ENCODE results near the gene WDR88. TPM values are rescaled to one million over a fixed set of nuclear protein-coding genes. Genes with fewer than 3 reads are reported as not detected.

Gene WDR88
- total and polyA plus RNA-seq, 2 donors from 2014 or later, result not detected

DNA sequence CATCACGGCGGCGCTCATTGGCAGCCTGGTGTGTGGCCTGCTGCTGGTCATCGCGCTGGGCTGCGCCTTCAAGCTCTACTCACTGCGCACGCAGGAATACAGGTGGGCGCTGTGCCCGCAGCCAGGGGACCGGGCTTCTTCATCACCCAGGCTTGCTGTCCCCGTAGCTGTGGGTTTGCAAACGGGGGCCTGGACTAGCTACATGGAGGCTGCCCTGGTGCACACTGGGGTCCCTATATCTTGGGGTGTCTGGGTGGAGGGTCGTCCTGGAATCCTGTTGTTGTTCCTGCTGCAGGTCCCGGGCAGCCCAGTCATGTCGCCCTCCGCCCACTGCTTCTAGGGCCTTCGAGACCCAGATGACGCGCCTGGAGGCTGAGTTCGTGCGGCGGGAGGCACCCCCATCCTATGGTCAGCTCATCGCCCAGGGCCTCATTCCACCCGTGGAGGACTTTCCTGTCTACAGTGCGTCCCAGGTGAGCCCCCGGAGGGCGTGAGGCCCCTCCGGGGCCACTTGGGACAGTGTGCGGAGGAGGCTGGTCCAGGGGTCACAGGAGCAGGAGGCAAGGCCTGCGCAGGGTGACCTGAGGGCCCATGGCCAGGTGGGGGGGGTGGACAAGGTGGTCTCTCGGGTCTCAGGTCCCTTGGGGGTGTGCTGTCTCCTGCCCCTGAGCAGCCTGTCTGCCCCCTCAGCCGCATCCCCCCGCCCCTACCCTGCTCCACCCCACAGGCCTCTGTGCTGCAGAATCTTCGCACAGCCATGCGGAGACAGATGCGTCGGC, 74.5 kb downstream of the WDR88 start:
- DNase-seq (peak in 1 of 5 donors; percentile 64), FAIRE-seq (no peak)
- H3K27me3 ChIP-seq (ENCODE audit: control insufficient read depth, insufficient read depth, low read length), result no peaks in the 10 kb centered on the region
- H3K4me1 ChIP-seq (ENCODE audit: control insufficient read depth in 2 of 3, insufficient read depth in 2 of 3, low read depth in 1 of 3, low read length in 3 of 3), result peaks cover 0 to 4% (median 0%) of the 10 kb centered on the region in 3 donors
- intact Hi-C loops (cut with DNase I), result no loop called here
- H3K36me3 ChIP-seq (ENCODE audit: control insufficient read depth in 2 of 3, insufficient read depth in 3 of 3, low read length in 3 of 3), result peaks cover 0 to 5% (median 4%) of the 10 kb centered on the region in 3 donors
- H3K9ac ChIP-seq (ENCODE audit: low read length in 3 of 3), result no peak overlapping the region
- TF ChIP-seq CTCF (IDR thresholded peaks at IDR 0.05; ENCODE audit: borderline replicate concordance, extremely low read depth, insufficient read depth), result no peak
- no peak overlapping the region for H3K4me3 ChIP-seq (ENCODE audit: low read length in 3 of 3)
- no peak overlapping the region for H3K27ac ChIP-seq (ENCODE audit: low read depth in 2 of 2, low read length in 2 of 2)
- H3K9me3 ChIP-seq (ENCODE audit: control insufficient read depth in 2 of 3, insufficient read depth in 1 of 3, low read length in 3 of 3), result no peaks in the 10 kb centered on the region

GRCh38 chr19:33207040-33207620, 75.2 kb downstream of the WDR88 start:
- Histone ChIP-seq H3K36me3 (ENCODE audit: control insufficient read depth in 2 of 3, insufficient read depth in 3 of 3, low read length in 3 of 3) (peaks cover 0 to 5% (median 4%) of the 10 kb centered on the region in 3 donors), H3K27ac (ENCODE audit: low read depth in 2 of 2, low read length in 2 of 2) (no peak overlapping the region), H3K4me3 (ENCODE audit: low read length in 3 of 3) (no peak overlapping the region), H3K4me1 (ENCODE audit: control insufficient read depth in 2 of 3, insufficient read depth in 2 of 3, low read depth in 1 of 3, low read length in 3 of 3) (peaks cover 0 to 4% (median 0%) of the 10 kb centered on the region in 3 donors), H3K27me3 (ENCODE audit: control insufficient read depth, insufficient read depth, low read length) (no peaks in the 10 kb centered on the region), H3K9me3 (ENCODE audit: control insufficient read depth in 2 of 3, insufficient read depth in 1 of 3, low read length in 3 of 3) (no peaks in the 10 kb centered on the region), H3K9ac (ENCODE audit: low read length in 3 of 3) (no peak overlapping the region)
- FAIRE-seq (no peak), DNase-seq (peak in 1 of 5 donors; percentile 65)
- TF ChIP-seq CTCF (IDR thresholded peaks at IDR 0.05; ENCODE audit: borderline replicate concordance, extremely low read depth, insufficient read depth), result no peak
- intact Hi-C loops (cut with DNase I), result no loop called here

- no peak overlapping the region for H3K4me3 ChIP-seq (ENCODE audit: low read length in 3 of 3)
- FAIRE-seq, result no peak
- intact Hi-C loops (cut with DNase I), result no loop called here
- DNase-seq, result peak in 1 of 5 donors; percentile 45
- H3K36me3 ChIP-seq (ENCODE audit: control insufficient read depth in 2 of 3, insufficient read depth in 3 of 3, low read length in 3 of 3), result peaks cover 0 to 4% (median 4%) of the 10 kb centered on the region in 3 donors
- no peaks in the 10 kb centered on the region for H3K9me3 ChIP-seq (ENCODE audit: control insufficient read depth in 2 of 3, insufficient read depth in 1 of 3, low read length in 3 of 3)
- no peaks in the 10 kb centered on the region for H3K27me3 ChIP-seq (ENCODE audit: control insufficient read depth, insufficient read depth, low read length)
- H3K27ac ChIP-seq (ENCODE audit: low read depth in 2 of 2, low read length in 2 of 2), result no peak overlapping the region
- no peak for TF ChIP-seq CTCF (IDR thresholded peaks at IDR 0.05; ENCODE audit: borderline replicate concordance, extremely low read depth, insufficient read depth)
- peaks cover 0 to 4% (median 0%) of the 10 kb centered on the region in 3 donors for H3K4me1 ChIP-seq (ENCODE audit: control insufficient read depth in 2 of 3, insufficient read depth in 2 of 3, low read depth in 1 of 3, low read length in 3 of 3)
- no peak overlapping the region for H3K9ac ChIP-seq (ENCODE audit: low read length in 3 of 3)
These were observed 76.0 kb downstream of the WDR88 start for GRCh38 chr19:33207903-33208302.

Measured in kidney (tissue), 14 donors.